ENCODE measurements around the gene NUDT3.
A peak's percentile ranks its signal among the peaks of the same experiment; 100 is the strongest.
"Not testable (repeated sequence)": the region's sequence is repeated elsewhere in the genome, so short reads cannot be mapped to it uniquely, and the experiment has no call there.

NUDT3 gene

GRCh38 chr6:34252395-34252794 lies 140.1 kb downstream of the NUDT3 start:
- not testable (repeated sequence) for DNase-seq (ENCODE audit: low read depth)

- DNase-seq (ENCODE audit: low read depth) = no peak
Observed at GRCh38 chr6:34249469-34250261, 142.8 kb downstream of the NUDT3 start.

- DNase-seq (ENCODE audit: low read depth) = peak; percentile 97
Observed at GRCh38 chr6:34248727-34249468, 143.6 kb downstream of the NUDT3 start, which contains the start of gene SMIM29. SMIM29 (minus strand) TSS chr6:34249006; CDS start chr6:34247791, 1,215 bp downstream.

GRCh38 chr6:34248198-34248726 lies 144.2 kb downstream of the NUDT3 start:
- DNase-seq (ENCODE audit: low read depth) = no peak

- no peak for DNase-seq (ENCODE audit: low read depth)
Observed at GRCh38 chr6:34247481-34248197, 144.8 kb downstream of the NUDT3 start.

GRCh38 chr6:34246563-34247391 lies 145.7 kb downstream of the NUDT3 start:
- peak; percentile 31 for DNase-seq (ENCODE audit: low read depth)

- no peak for DNase-seq (ENCODE audit: low read depth)
Observed at GRCh38 chr6:34246249-34246562, 146.3 kb downstream of the NUDT3 start.

- not testable (repeated sequence) for DNase-seq (ENCODE audit: low read depth)
Observed at GRCh38 chr6:34245761-34246140, 146.7 kb downstream of the NUDT3 start.

GRCh38 chr6:34245032-34245760 lies 147.3 kb downstream of the NUDT3 start:
- not testable (repeated sequence) for DNase-seq (ENCODE audit: low read depth)

GRCh38 chr6:34243901-34244884 lies 148.3 kb downstream of the NUDT3 start:
- peak; percentile 66 for DNase-seq (ENCODE audit: low read depth)

- DNase-seq (ENCODE audit: low read depth) = no peak
Observed at GRCh38 chr6:34243131-34243771, 149.2 kb downstream of the NUDT3 start.

- DNase-seq (ENCODE audit: low read depth) = no peak
Observed at GRCh38 chr6:34242252-34243130, 150.0 kb downstream of the NUDT3 start.

- no peak for DNase-seq (ENCODE audit: low read depth)
Observed at GRCh38 chr6:34241351-34242215, 150.9 kb downstream of the NUDT3 start.

GRCh38 chr6:34240329-34241248 lies 151.9 kb downstream of the NUDT3 start:
- no peak for DNase-seq (ENCODE audit: low read depth)

- DNase-seq (ENCODE audit: low read depth) = no peak
Observed at GRCh38 chr6:34239893-34240292, 152.6 kb downstream of the NUDT3 start.

- no peak for DNase-seq (ENCODE audit: low read depth)
Observed at GRCh38 chr6:34239500-34239825, 153.0 kb downstream of the NUDT3 start.
